Measurements from ENCODE around the gene OR51B2.
"Not testable (repeated sequence)": the region's sequence is repeated elsewhere in the genome, so short reads cannot be mapped to it uniquely, and the experiment has no call there.

The OR51B2 gene

GRCh38 chr11:5324197-5324596 lies at the start of gene OR51B2:
TSS of gene OR51B2 (minus strand) at chr11:5324297. CDS start at chr11:5324297, 0 bp downstream.
- no peak for DNase-seq (ENCODE audit: low read depth)

GRCh38 chr11:5369789-5370188 lies 45.7 kb upstream of the OR51B2 start:
- DNase-seq (ENCODE audit: low read depth): no peak

GRCh38 chr11:5368502-5369043 lies 44.5 kb upstream of the OR51B2 start:
- no peak for DNase-seq (ENCODE audit: low read depth)

- no peak for DNase-seq (ENCODE audit: low read depth)
Observed at GRCh38 chr11:5367448-5368074, 43.5 kb upstream of the OR51B2 start.

- no peak for DNase-seq (ENCODE audit: low read depth)
Observed at GRCh38 chr11:5366856-5367255, 42.8 kb upstream of the OR51B2 start.

- DNase-seq (ENCODE audit: low read depth): not testable (repeated sequence)
Observed at GRCh38 chr11:5366365-5366764, 42.3 kb upstream of the OR51B2 start.

GRCh38 chr11:5364214-5364613 lies 40.1 kb upstream of the OR51B2 start:
- no peak for DNase-seq (ENCODE audit: low read depth)

GRCh38 chr11:5363679-5364078 lies 39.6 kb upstream of the OR51B2 start:
- DNase-seq (ENCODE audit: low read depth): no peak

- no peak for DNase-seq (ENCODE audit: low read depth)
Observed at GRCh38 chr11:5362017-5362625, 38.0 kb upstream of the OR51B2 start.

- DNase-seq (ENCODE audit: low read depth): not testable (repeated sequence)
Observed at GRCh38 chr11:5356031-5356430, 31.9 kb upstream of the OR51B2 start.

- no peak for DNase-seq (ENCODE audit: low read depth)
Observed at GRCh38 chr11:5351208-5351607, 27.1 kb upstream of the OR51B2 start, which contains the start of gene OR51B6. TSS of gene OR51B6 (plus strand) at chr11:5351508. CDS start at chr11:5351508, 0 bp downstream.

- no peak for DNase-seq (ENCODE audit: low read depth)
Observed at GRCh38 chr11:5349550-5349949, 25.5 kb upstream of the OR51B2 start.

GRCh38 chr11:5348551-5349194 lies 24.6 kb upstream of the OR51B2 start:
- no peak for DNase-seq (ENCODE audit: low read depth)

GRCh38 chr11:5345831-5346230 lies 21.7 kb upstream of the OR51B2 start:
- DNase-seq (ENCODE audit: low read depth): no peak

GRCh38 chr11:5343474-5344335 lies 19.6 kb upstream of the OR51B2 start, which contains the start of gene OR51B5:
TSS of gene OR51B5 (minus strand) at chr11:5343524. CDS start at chr11:5343524, 0 bp downstream.
- DNase-seq (ENCODE audit: low read depth): no peak

- DNase-seq (ENCODE audit: low read depth): no peak
Observed at GRCh38 chr11:5339771-5340322, 15.8 kb upstream of the OR51B2 start.

GRCh38 chr11:5337253-5337652 lies 13.2 kb upstream of the OR51B2 start:
- DNase-seq (ENCODE audit: low read depth): not testable (repeated sequence)

GRCh38 chr11:5336331-5336730 lies 12.2 kb upstream of the OR51B2 start:
- DNase-seq (ENCODE audit: low read depth): no peak

GRCh38 chr11:5335170-5335569 lies 11.1 kb upstream of the OR51B2 start:
- no peak for DNase-seq (ENCODE audit: low read depth)

- DNase-seq (ENCODE audit: low read depth): no peak
Observed at GRCh38 chr11:5317292-5317691, 6.8 kb downstream of the OR51B2 start.

- DNase-seq (ENCODE audit: low read depth): not testable (repeated sequence)
Observed at GRCh38 chr11:5313326-5314023, 10.6 kb downstream of the OR51B2 start.
